ENCODE measurements around the gene PDIA3.
"Not testable (repeated sequence)": the region's sequence is repeated elsewhere in the genome, so short reads cannot be mapped to it uniquely, and the experiment has no call there.

Gene PDIA3

GRCh38 chr15:43808435-43808950 is 62.3 kb downstream of the PDIA3 start:
- no peak overlapping the region for H3K4me3 ChIP-seq (ENCODE audit: low read depth, low read length)
- DNase-seq (ENCODE audit: low read depth) = no peak

- no peak overlapping the region for H3K4me3 ChIP-seq (ENCODE audit: low read depth, low read length)
These were observed 62.9 kb downstream of the PDIA3 start for GRCh38 chr15:43808960-43809678.

GRCh38 chr15:43815064-43815463 is 68.8 kb downstream of the PDIA3 start:
- DNase-seq (ENCODE audit: low read depth); H3K4me3 ChIP-seq (ENCODE audit: low read depth, low read length): not testable (repeated sequence)

More at GRCh38 chr15:43808960-43809678, 62.9 kb downstream of the PDIA3 start:
- no peak for DNase-seq (ENCODE audit: low read depth)

DNA sequence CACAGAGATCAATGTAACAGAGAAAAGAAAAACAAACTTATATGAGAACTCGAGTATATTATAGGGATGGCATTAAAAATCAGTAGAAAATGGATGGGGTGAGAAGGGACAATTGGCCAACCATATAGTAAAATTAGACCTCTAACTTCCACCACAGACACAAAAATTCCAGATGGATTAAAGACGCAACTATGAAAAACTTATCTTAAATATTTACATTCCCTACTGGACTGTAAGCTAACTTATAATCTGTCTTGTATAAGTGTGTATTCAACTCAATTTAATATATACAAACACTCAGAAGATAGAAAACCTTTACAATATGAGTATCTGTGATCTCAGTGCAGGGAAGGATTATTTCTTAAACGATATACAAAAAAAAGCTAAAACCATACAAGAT is 75.3 kb downstream of the PDIA3 start:
- DNase-seq (ENCODE audit: low read depth) = no peak
- no peak overlapping the region for H3K4me3 ChIP-seq (ENCODE audit: low read depth, low read length)

Data from skeletal muscle cell (primary cell).